HEK293 (cell line): ENCODE results near the gene PALD1.

Experiments
- CTCF ChIA-PET: fragments of 350-600 bp; formaldehyde crosslinking; extraction: SDS; loops from one replicate; lab custom pipeline; 2021; ENCODE audit warnings: antibody characterized with exemption; lab: Yijun Ruan, JAX
- POLR2A ChIA-PET: fragments of 300-600 bp; formaldehyde crosslinking; extraction: SDS; loops from one replicate; lab custom pipeline; 2020; ENCODE audit warnings: antibody characterized with exemption, inconsistent platforms; lab: Yijun Ruan, JAX
- H3K27ac ChIP-seq: fragments of 200-500 bp; sonication (Bioruptor generic); 2 replicates; pipeline ENCODE4 v1.5.1; 2014; ENCODE audit warnings: low read depth, low read length, control low read depth, inconsistent platforms; ENCODE audit errors: extremely low read depth
- H3K36me3 ChIP-seq, 2 experiments: fragments of 200-500 bp in 1 of 2; sonication (Bioruptor generic) in 1 of 2; 1 replicate in 1 of 2; 2 replicates in 1 of 2; pipeline ENCODE4 v1.5.1; 2014 to 2017; ENCODE audit warnings: inconsistent platforms in 2 of 2, low read length in 2 of 2; ENCODE audit not compliant: control insufficient read depth in 2 of 2, insufficient read depth in 1 of 2
- H3K4me1 ChIP-seq: fragments of 200-500 bp; sonication (Bioruptor generic); 2 replicates; pipeline ENCODE4 v1.5.1; 2014; ENCODE audit warnings: mild to moderate bottlenecking, low read length, inconsistent platforms; ENCODE audit not compliant: control insufficient read depth, insufficient read depth
- H3K4me3 ChIP-seq: 2 replicates; pipeline ENCODE4 v1.5.1; 2011; ENCODE audit warnings: low read depth, mild to moderate bottlenecking, control low read depth, low read length, moderate library complexity
- H3K9me3 ChIP-seq: fragments of 200-500 bp; sonication (Bioruptor generic); 2 replicates; pipeline ENCODE4 v1.5.1; 2014; ENCODE audit warnings: low read depth, low read length, inconsistent platforms; ENCODE audit not compliant: control insufficient read depth, insufficient read depth
- HOXC10 ChIP-seq: sonication (generic); formaldehyde crosslinking; IDR thresholded peaks from 2 replicates; pipeline ENCODE4 v1.8.1; 2023; ENCODE audit warnings: mild to moderate bottlenecking, missing genetic modification reagents
- YY1 ChIP-seq: fragments of 450-650 bp; formaldehyde crosslinking; IDR thresholded peaks from 2 replicates; pipeline ENCODE4 v1.5.1; 2018; ENCODE audit warnings: missing biosample characterization, missing genetic modification characterization
- ZBTB11 ChIP-seq: fragments of 450-650 bp; formaldehyde crosslinking; conservative IDR thresholded peaks from 2 replicates; pipeline ENCODE4 v1.5.1; 2016; ENCODE audit warnings: low read depth, missing biosample characterization, missing genetic modification characterization
- ZBTB44 ChIP-seq: fragments of 450-650 bp; IDR thresholded peaks from 2 replicates; pipeline ENCODE4 v1.5.1; 2018; ENCODE audit warnings: missing biosample characterization, mild to moderate bottlenecking, missing genetic modification characterization
- ZFP3 ChIP-seq: fragments of 450-650 bp; formaldehyde crosslinking; IDR thresholded peaks from 2 replicates; pipeline ENCODE4 v1.5.1; 2016; ENCODE audit warnings: low read depth, missing biosample characterization, missing genetic modification characterization
- ZFP37 ChIP-seq: fragments of 450-650 bp; formaldehyde crosslinking; IDR thresholded peaks from 2 replicates; pipeline ENCODE4 v1.5.1; 2016; ENCODE audit warnings: missing biosample characterization, missing genetic modification characterization
- ZNF10 ChIP-seq: fragments of 450-650 bp; formaldehyde crosslinking; IDR thresholded peaks from 2 replicates; pipeline ENCODE4 v1.5.1; 2017; ENCODE audit warnings: missing biosample characterization, missing genetic modification characterization
- ZNF148 ChIP-seq: fragments of 450-650 bp; formaldehyde crosslinking; IDR thresholded peaks from 2 replicates; pipeline ENCODE4 v1.5.0; 2017; ENCODE audit warnings: missing biosample characterization, missing genetic modification characterization, borderline replicate concordance
- ZNF174 ChIP-seq: fragments of 450-650 bp; formaldehyde crosslinking; IDR thresholded peaks from 2 replicates; pipeline ENCODE4 v1.5.0; 2017; ENCODE audit warnings: missing biosample characterization, mild to moderate bottlenecking, missing genetic modification characterization
- ZNF398 ChIP-seq: fragments of 450-650 bp; formaldehyde crosslinking; IDR thresholded peaks from 2 replicates; pipeline ENCODE4 v1.5.1; 2017; ENCODE audit warnings: missing biosample characterization, missing genetic modification characterization
- ZNF514 ChIP-seq: fragments of 450-650 bp; formaldehyde crosslinking; IDR thresholded peaks from 2 replicates; pipeline ENCODE4 v1.5.1; 2016; ENCODE audit warnings: missing biosample characterization, missing genetic modification characterization
- ZNF549 ChIP-seq: fragments of 450-650 bp; IDR thresholded peaks from 2 replicates; pipeline ENCODE4 v1.5.1; 2018; ENCODE audit warnings: missing biosample characterization, missing genetic modification characterization, mild to moderate bottlenecking, inconsistent platforms, moderate library complexity
- ZNF596 ChIP-seq: fragments of 450-650 bp; IDR thresholded peaks from 2 replicates; pipeline ENCODE4 v1.5.0; 2018; ENCODE audit warnings: missing biosample characterization, mild to moderate bottlenecking, missing genetic modification characterization, moderate library complexity
- ZNF623 ChIP-seq: fragments of 450-650 bp; formaldehyde crosslinking; IDR thresholded peaks from 2 replicates; pipeline ENCODE4 v1.5.1; 2016; ENCODE audit warnings: missing biosample characterization, missing genetic modification characterization
- ZNF645 ChIP-seq: fragments of 450-650 bp; formaldehyde crosslinking; IDR thresholded peaks from 2 replicates; pipeline ENCODE4; 2016; ENCODE audit warnings: missing biosample characterization, missing genetic modification characterization
- ZNF692 ChIP-seq: fragments of 450-650 bp; formaldehyde crosslinking; IDR thresholded peaks from 2 replicates; pipeline ENCODE4 v1.5.1; 2016; ENCODE audit warnings: missing biosample characterization, missing genetic modification characterization
- ZNF704 ChIP-seq: fragments of 450-650 bp; formaldehyde crosslinking; IDR thresholded peaks from 2 replicates; pipeline ENCODE4 v1.5.1; 2016; ENCODE audit warnings: missing biosample characterization, missing genetic modification characterization
- ZSCAN5A ChIP-seq: fragments of 450-650 bp; formaldehyde crosslinking; IDR thresholded peaks from 2 replicates; pipeline ENCODE4 v1.5.1; 2016; ENCODE audit warnings: missing biosample characterization, missing genetic modification characterization

PALD1 gene

GRCh38 chr10:70546584-70546983 lies 68.0 kb downstream of the PALD1 start:
- ChIA-PET CTCF (interaction anchor here (1.0 kb wide), 1 partner anchor 212 kb away, joined by 4 read pairs; no protein-coding TSS in a partner anchor), POLR2A (no interaction called here)
- TF ChIP-seq YY1 (tag by site-specific recombination), result no peak
- no peak for TF ChIP-seq HOXC10 (CRISPR knock-in tag)
- no peak for TF ChIP-seq ZNF549 (tag by site-specific recombination)
- no peak for TF ChIP-seq ZNF174 (tag by site-specific recombination)
- TF ChIP-seq ZBTB44 (tag by site-specific recombination), result no peak
- TF ChIP-seq ZSCAN5A (tag by site-specific recombination), result no peak
- no peak for TF ChIP-seq ZNF704
- no peak for TF ChIP-seq ZFP3 (tag by site-specific recombination)
- no peak for TF ChIP-seq ZBTB11 (tag by site-specific recombination)
- TF ChIP-seq ZFP37 (tag by site-specific recombination), result no peak
- TF ChIP-seq ZNF645 (tag by site-specific recombination), result no peak
- TF ChIP-seq ZNF596 (tag by site-specific recombination), result no peak
- no peak for TF ChIP-seq ZNF398 (tag by site-specific recombination)
- TF ChIP-seq ZNF148, result no peak
- TF ChIP-seq ZNF10 (tag by site-specific recombination), result no peak
- TF ChIP-seq ZNF692 (tag by site-specific recombination), result no peak
- TF ChIP-seq ZNF514 (tag by site-specific recombination), result no peak
- TF ChIP-seq ZNF623 (tag by site-specific recombination), result no peak
- Histone ChIP-seq H3K4me3 (no peak overlapping the region), H3K4me1 (0 out of 2 replicates have a peak, but pooled peaks cover 2% of the 10 kb centered on the region), H3K36me3 (peaks cover 3 to 37% of the 10 kb centered on the region in 2 experiments; a peak in 2 of 3 replicates), H3K27ac (no peak overlapping the region), H3K9me3 (no peaks in the 10 kb centered on the region)
